BE2C (cell line): ENCODE measurements around the gene PKMYT1.

Experiments used
- DNase-seq: peaks from one replicate; pipeline ENCODE4 v3.0.0-alpha.2; 2020
- H3K27me3 ChIP-seq: fragments of 250-450 bp; sonication (Bioruptor Pico); 2 replicates; pipeline ENCODE4 v1.5.1; 2020; ENCODE audit warnings: mild to moderate bottlenecking
- H3K36me3 ChIP-seq: fragments of 250-450 bp; sonication (Bioruptor Pico); 2 replicates; pipeline ENCODE4 v1.5.1; 2020; ENCODE audit warnings: mild to moderate bottlenecking
- H3K4me1 ChIP-seq: fragments of 250-450 bp; sonication (Bioruptor Pico); 2 replicates; pipeline ENCODE4 v1.5.1; 2020
- H3K4me3 ChIP-seq: 2 replicates; pipeline ENCODE4 v1.5.1; 2011; ENCODE audit warnings: low read depth, low read length
- H3K9me3 ChIP-seq: fragments of 250-450 bp; sonication (Bioruptor Pico); 2 replicates; pipeline ENCODE4 v1.5.1; 2020
- TF ChIP-seq, protein P1 (sequence below): IDR thresholded peaks from 2 replicates; pipeline ENCODE4 v1.5.1; 2012; ENCODE audit warnings: mild to moderate bottlenecking, low read depth, low read length

PKMYT1 gene

GRCh38 chr16:2967211-2967631, 13.0 kb downstream of the PKMYT1 start:
- H3K4me1 ChIP-seq = peaks cover 9% of the 10 kb centered on the region
- peaks cover 14% of the 10 kb centered on the region for H3K36me3 ChIP-seq
- H3K27me3 ChIP-seq = no peaks in the 10 kb centered on the region
- no peak overlapping the region for H3K4me3 ChIP-seq
- TF ChIP-seq, protein P1, sequence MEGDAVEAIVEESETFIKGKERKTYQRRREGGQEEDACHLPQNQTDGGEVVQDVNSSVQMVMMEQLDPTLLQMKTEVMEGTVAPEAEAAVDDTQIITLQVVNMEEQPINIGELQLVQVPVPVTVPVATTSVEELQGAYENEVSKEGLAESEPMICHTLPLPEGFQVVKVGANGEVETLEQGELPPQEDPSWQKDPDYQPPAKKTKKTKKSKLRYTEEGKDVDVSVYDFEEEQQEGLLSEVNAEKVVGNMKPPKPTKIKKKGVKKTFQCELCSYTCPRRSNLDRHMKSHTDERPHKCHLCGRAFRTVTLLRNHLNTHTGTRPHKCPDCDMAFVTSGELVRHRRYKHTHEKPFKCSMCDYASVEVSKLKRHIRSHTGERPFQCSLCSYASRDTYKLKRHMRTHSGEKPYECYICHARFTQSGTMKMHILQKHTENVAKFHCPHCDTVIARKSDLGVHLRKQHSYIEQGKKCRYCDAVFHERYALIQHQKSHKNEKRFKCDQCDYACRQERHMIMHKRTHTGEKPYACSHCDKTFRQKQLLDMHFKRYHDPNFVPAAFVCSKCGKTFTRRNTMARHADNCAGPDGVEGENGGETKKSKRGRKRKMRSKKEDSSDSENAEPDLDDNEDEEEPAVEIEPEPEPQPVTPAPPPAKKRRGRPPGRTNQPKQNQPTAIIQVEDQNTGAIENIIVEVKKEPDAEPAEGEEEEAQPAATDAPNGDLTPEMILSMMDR = no peak
- no peak for DNase-seq
- no peaks in the 10 kb centered on the region for H3K9me3 ChIP-seq

GRCh38 chr16:2966808-2967191, 13.4 kb downstream of the PKMYT1 start:
- no peaks in the 10 kb centered on the region for H3K27me3 ChIP-seq
- peaks cover 7% of the 10 kb centered on the region for H3K4me1 ChIP-seq
- no peak overlapping the region for H3K4me3 ChIP-seq
- peaks cover 10% of the 10 kb centered on the region for H3K36me3 ChIP-seq
- H3K9me3 ChIP-seq = no peaks in the 10 kb centered on the region
- no peak for DNase-seq
- TF ChIP-seq, protein P1 = no peak

DNA sequence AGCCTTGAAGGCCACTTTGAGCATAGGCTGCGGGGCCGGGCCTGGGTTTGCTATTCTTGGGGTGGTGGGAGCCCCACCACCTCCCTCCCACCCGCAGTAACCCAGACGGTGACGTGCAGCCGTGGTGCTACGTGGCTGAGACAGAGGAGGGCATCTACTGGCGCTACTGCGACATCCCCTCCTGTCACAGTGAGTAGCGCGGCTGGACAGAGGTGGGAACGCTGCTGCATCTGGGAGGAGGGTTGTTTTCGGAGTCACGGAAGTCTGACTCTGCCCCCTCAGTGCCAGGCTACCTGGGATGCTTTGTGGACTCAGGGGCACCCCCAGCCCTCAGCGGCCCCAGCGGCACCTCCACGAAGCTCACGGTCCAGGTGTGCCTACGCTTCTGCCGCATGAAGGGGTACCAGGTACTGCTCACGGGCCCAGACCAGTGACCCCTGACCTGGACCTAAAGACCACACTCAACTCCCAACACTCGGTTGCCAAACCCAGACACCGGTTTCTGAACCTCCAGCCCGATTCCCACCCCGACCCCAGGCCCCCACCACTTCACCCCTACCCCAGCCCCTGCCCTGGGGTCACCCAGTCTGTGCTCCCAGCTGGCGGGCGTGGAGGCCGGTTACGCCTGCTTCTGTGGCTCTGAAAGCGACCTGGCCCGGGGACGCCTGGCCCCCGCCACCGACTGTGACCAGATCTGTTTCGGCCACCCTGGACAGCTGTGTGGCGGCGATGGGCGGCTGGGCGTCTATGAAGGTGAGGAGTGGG, 14.0 kb downstream of the PKMYT1 start:
- Histone ChIP-seq H3K4me3 (no peak overlapping the region), H3K27me3 (no peaks in the 10 kb centered on the region), H3K36me3 (peaks cover 6% of the 10 kb centered on the region), H3K4me1 (peaks cover 7% of the 10 kb centered on the region), H3K9me3 (no peaks in the 10 kb centered on the region)
- DNase-seq = no peak
- TF ChIP-seq, protein P1 = no peak

GRCh38 chr16:2964475-2965336, 15.5 kb downstream of the PKMYT1 start:
- H3K27me3 ChIP-seq = no peaks in the 10 kb centered on the region; the same call in 1 of the 2 replicates
- TF ChIP-seq, protein P1 = no peak
- H3K36me3 ChIP-seq = no peaks in the 10 kb centered on the region
- peak; percentile 99 for DNase-seq
- peak overlapping the region; percentile 81 for H3K4me3 ChIP-seq
- no peaks in the 10 kb centered on the region for H3K9me3 ChIP-seq
- H3K4me1 ChIP-seq = no peaks in the 10 kb centered on the region

GRCh38 chr16:2963723-2964474, 16.3 kb downstream of the PKMYT1 start, which contains the start of gene KREMEN2:
Gene KREMEN2, plus strand, starts transcription at chr16:2964275. Its CDS starts 246 bp downstream, at chr16:2964521.
- Histone ChIP-seq H3K36me3 (no peaks in the 10 kb centered on the region), H3K4me3 (peak within 1 kb of the TSS; percentile 81), H3K4me1 (no peaks in the 10 kb centered on the region), H3K27me3 (no peaks in the 10 kb centered on the region; the same call in 1 of the 2 replicates), H3K9me3 (no peaks in the 10 kb centered on the region)
- TF ChIP-seq, protein P1 = peak; percentile 35
- peak; percentile 96 for DNase-seq
